Coronary artery (tissue), 2 donors: ENCODE data around the gene TLK2.

ENCODE experiments used
- DNase-seq: peaks from one replicate; pipeline ENCODE4 v3.0.0-alpha.2; 2017; ENCODE audit warnings: low spot score
- H3K27ac ChIP-seq, 2 donors: fragments of 200-600 bp; sonication (generic); one replicate each; pipeline ENCODE4 v1.5.1; 2016 to 2019
- H3K4me3 ChIP-seq: fragments of 200-600 bp; sonication (generic); 2 replicates; pipeline ENCODE4 v1.5.1; 2016; ENCODE audit warnings: mild to moderate bottlenecking, moderate library complexity
- CTCF ChIP-seq: fragments of 200-600 bp; sonication (generic); IDR thresholded peaks from one replicate; pipeline ENCODE4 v1.5.1; 2019; ENCODE audit warnings: antibody characterized with exemption

The TLK2 gene

DNA sequence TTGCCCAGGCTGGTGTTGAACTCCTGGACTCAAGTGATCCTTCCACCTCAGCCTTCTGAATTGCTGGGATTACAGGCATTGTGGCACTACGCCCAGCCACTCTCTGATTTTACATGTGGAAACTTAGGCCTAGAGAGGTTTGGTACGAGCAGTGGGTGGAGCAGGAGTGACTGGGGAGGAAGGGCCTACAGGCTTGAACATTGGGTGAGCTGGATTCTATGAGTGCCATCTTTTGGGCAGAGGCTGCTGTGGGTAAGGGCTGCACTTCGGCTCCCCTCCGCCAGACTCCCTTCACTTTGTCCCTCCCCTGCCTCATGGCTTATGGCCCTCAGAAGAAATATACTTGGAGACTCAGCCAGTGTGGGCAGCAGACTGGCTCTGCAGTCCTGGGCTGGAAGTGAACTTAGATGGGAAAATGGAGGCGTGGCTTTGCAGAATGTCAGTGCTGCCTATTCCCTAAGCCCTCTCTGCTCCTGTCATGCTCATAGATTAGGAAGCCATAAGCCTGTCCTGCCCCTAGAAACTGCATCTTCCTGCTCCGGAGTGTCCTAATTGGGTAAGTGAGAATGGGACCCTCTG is 139.4 kb downstream of the TLK2 start:
- peak overlapping the region in 1 of 2 donors; percentile 18 for H3K27ac ChIP-seq
- no peak overlapping the region for H3K4me3 ChIP-seq
- TF ChIP-seq CTCF = no peak
- DNase-seq = no peak

- H3K27ac ChIP-seq = peak overlapping the region in 1 of 2 donors; percentile 18
- no peak overlapping the region for H3K4me3 ChIP-seq
- DNase-seq = no peak
- no peak for TF ChIP-seq CTCF
Observed at GRCh38 chr17:62618647-62619416, 140.2 kb downstream of the TLK2 start.

DNA sequence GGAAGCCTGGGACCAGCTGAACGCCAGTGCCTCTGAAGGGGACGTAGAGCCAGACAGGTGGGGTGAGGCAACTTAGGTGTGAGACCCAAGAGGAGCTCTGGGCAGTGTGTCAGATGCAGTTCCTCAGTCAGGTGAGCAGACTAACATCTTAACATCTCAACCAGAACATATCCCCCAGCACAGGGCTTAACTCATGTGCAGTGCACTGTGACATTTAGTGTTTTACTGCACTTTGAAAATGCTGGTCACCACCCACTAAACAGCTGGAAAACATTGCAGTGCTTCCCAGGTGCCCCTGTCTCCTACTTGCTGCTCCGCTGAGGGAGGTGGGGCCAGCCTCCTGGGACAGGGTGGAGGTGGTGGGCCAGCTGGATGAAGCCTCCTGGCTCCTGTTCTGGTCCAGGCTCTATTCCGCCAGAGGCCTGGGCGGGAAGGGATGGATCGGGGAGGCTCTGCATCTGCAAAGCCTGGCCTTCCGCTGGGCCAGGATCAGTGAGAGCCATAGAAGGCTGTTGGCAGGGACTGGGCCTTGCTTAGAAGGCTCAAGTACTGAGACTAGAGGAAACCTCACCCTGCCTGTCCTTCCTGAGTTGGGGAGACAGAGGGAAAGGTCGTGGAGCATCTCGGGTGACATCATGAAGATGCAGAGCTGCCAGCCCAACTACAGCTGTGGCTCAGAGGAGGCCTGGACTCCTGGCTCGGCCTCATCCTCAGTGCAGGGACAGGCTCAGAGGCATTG is 141.0 kb downstream of the TLK2 start:
- no peak overlapping the region for H3K4me3 ChIP-seq
- peak overlapping the region in 1 of 2 donors; percentile 12 for H3K27ac ChIP-seq
- TF ChIP-seq CTCF = no peak
- DNase-seq = no peak

DNA sequence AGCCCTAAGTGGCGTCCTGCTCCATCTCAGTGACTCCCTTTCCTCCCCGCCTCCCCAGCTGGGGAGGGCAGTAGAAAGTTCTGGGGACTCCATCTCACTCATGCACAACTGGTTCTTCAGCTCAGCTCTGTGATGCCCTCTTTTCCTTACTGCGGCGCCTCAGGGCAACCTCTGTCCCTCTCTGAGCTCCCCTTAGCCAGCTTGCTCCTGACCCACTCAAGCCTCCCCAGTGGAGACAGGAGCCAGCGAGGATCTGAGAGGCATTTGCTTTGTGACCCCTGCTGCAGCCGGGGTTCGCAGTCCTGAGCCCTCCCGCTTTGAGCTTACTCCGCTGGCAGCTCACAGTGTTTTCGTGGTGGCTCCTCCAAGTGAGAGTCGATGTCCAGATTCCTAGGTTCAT is 142.6 kb downstream of the TLK2 start:
- no peak for TF ChIP-seq CTCF
- Histone ChIP-seq H3K4me3 (no peak overlapping the region), H3K27ac (no peak overlapping the region)
- no peak for DNase-seq

- no peak for TF ChIP-seq CTCF
- no peak for DNase-seq
- Histone ChIP-seq H3K27ac (no peak overlapping the region), H3K4me3 (no peak overlapping the region)
Observed at GRCh38 chr17:62625184-62625869, 146.7 kb downstream of the TLK2 start.

DNA sequence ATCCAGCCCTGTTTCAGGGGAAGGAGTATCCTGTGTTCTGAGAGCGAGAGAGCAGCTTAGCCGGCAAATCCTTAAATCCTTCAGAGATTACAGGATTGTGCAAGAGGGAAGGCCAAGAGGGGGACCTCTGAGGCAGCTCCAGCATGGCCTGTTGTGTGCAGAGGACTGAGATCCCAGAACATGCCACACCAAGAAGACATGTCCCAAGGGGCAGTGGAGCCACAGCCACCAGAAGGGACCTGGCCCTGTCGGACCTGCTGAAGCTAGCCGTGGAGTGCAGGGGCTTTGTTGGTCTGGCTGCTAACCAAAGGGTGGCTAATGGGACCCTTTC is 147.2 kb downstream of the TLK2 start:
- DNase-seq = no peak
- no peak for TF ChIP-seq CTCF
- Histone ChIP-seq H3K4me3 (no peak overlapping the region), H3K27ac (peak overlapping the region in 1 of 2 donors; percentile 89)
